Measurements from ENCODE around the gene OGFOD3.

The OGFOD3 gene

GRCh38 chr17:82424863-82425159, 6.4 kb upstream of the OGFOD3 start:
- CTCF ChIA-PET, result interaction anchor here (0.7 to 1.7 kb wide), 3 partner anchors 11 to 24 kb away, joined by 3 to 12 read pairs (median 4); no protein-coding TSS in a partner anchor
- DNase-seq (ENCODE audit: extremely low spot score), result no peak
- TF ChIP-seq CTCF (IDR thresholded peaks at IDR 0.05; ENCODE audit: control extremely low read depth, extremely low read depth, low read depth, missing control alignments), result no peak
- POLR2A ChIA-PET, result interaction anchor here (0.6 kb wide), 1 partner anchor 656 kb away, joined by 5 read pairs; no protein-coding TSS in a partner anchor

GRCh38 chr17:82424001-82424862, 5.8 kb upstream of the OGFOD3 start:
- DNase-seq (ENCODE audit: extremely low spot score), result peak; percentile 64
- POLR2A ChIA-PET, result interaction anchor here (0.6 kb wide), 1 partner anchor 657 kb away, joined by 5 read pairs; no protein-coding TSS in a partner anchor
- peak; percentile 56 for TF ChIP-seq CTCF (IDR thresholded peaks at IDR 0.05; ENCODE audit: control extremely low read depth, extremely low read depth, low read depth, missing control alignments)
- CTCF ChIA-PET, result interaction anchor here (0.7 to 1.7 kb wide), 3 partner anchors 12 to 24 kb away, joined by 3 to 12 read pairs (median 4); no protein-coding TSS in a partner anchor

- no peak for DNase-seq (ENCODE audit: extremely low spot score)
- POLR2A ChIA-PET, result interaction anchor here (1.2 kb wide), 1 partner anchor 30 kb away, joined by 3 read pairs; no protein-coding TSS in a partner anchor
Observed at GRCh38 chr17:82419540-82419939, 1.2 kb upstream of the OGFOD3 start.

GRCh38 chr17:82416771-82417170, 1.6 kb downstream of the OGFOD3 start:
- ChIA-PET CTCF (interaction anchor here (0.8 to 2.6 kb wide), 7 partner anchors 9 to 66 kb away, joined by 3 to 10 read pairs (median 3); no protein-coding TSS in a partner anchor), POLR2A (interaction anchor here (0.7 kb wide), 1 partner anchor 333 kb away, joined by 4 read pairs; no protein-coding TSS in a partner anchor)
- TF ChIP-seq CTCF (IDR thresholded peaks at IDR 0.05; ENCODE audit: control extremely low read depth, extremely low read depth, low read depth, missing control alignments), result no peak
- no peak for DNase-seq (ENCODE audit: extremely low spot score)

More at GRCh38 chr17:82419540-82419939, 1.2 kb upstream of the OGFOD3 start:
- no peak for TF ChIP-seq CTCF (IDR thresholded peaks at IDR 0.05; ENCODE audit: control extremely low read depth, extremely low read depth, low read depth, missing control alignments)
- CTCF ChIA-PET, result interaction anchor here (1.3 to 2.5 kb wide), 7 partner anchors 8 to 389 kb away, joined by 3 to 6 read pairs (median 5); no protein-coding TSS in a partner anchor

GRCh38 chr17:82416264-82416663, 2.1 kb downstream of the OGFOD3 start:
- ChIA-PET POLR2A (no interaction called here), CTCF (interaction anchor here (0.8 to 2.6 kb wide), 6 partner anchors 8 to 66 kb away, joined by 3 to 10 read pairs (median 3); no protein-coding TSS in a partner anchor)
- no peak for DNase-seq (ENCODE audit: extremely low spot score)
- TF ChIP-seq CTCF (IDR thresholded peaks at IDR 0.05; ENCODE audit: control extremely low read depth, extremely low read depth, low read depth, missing control alignments), result no peak

- no peak for DNase-seq (ENCODE audit: extremely low spot score)
- CTCF ChIA-PET, result interaction anchor here (0.8 to 2.6 kb wide), 4 partner anchors 12 to 65 kb away, joined by 3 to 10 read pairs (median 3); no protein-coding TSS in a partner anchor
- POLR2A ChIA-PET, result no interaction called here
- no peak for TF ChIP-seq CTCF (IDR thresholded peaks at IDR 0.05; ENCODE audit: control extremely low read depth, extremely low read depth, low read depth, missing control alignments)
Observed at GRCh38 chr17:82415786-82416185, 2.6 kb downstream of the OGFOD3 start.
